BE2C (cell line): ENCODE data around the gene CUL4A.

Source experiments
- DNase-seq: peaks from one replicate; pipeline ENCODE4 v3.0.0-alpha.2; 2020
- H3K27me3 ChIP-seq: fragments of 250-450 bp; sonication (Bioruptor Pico); 2 replicates; pipeline ENCODE4 v1.5.1; 2020; ENCODE audit warnings: mild to moderate bottlenecking
- H3K36me3 ChIP-seq: fragments of 250-450 bp; sonication (Bioruptor Pico); 2 replicates; pipeline ENCODE4 v1.5.1; 2020; ENCODE audit warnings: mild to moderate bottlenecking
- H3K4me1 ChIP-seq: fragments of 250-450 bp; sonication (Bioruptor Pico); 2 replicates; pipeline ENCODE4 v1.5.1; 2020
- H3K4me3 ChIP-seq: 2 replicates; pipeline ENCODE4 v1.5.1; 2011; ENCODE audit warnings: low read depth, low read length
- H3K9me3 ChIP-seq: fragments of 250-450 bp; sonication (Bioruptor Pico); 2 replicates; pipeline ENCODE4 v1.5.1; 2020
- TF ChIP-seq, protein P1 (sequence below): IDR thresholded peaks from 2 replicates; pipeline ENCODE4 v1.5.1; 2012; ENCODE audit warnings: mild to moderate bottlenecking, low read depth, low read length

CUL4A gene

DNA sequence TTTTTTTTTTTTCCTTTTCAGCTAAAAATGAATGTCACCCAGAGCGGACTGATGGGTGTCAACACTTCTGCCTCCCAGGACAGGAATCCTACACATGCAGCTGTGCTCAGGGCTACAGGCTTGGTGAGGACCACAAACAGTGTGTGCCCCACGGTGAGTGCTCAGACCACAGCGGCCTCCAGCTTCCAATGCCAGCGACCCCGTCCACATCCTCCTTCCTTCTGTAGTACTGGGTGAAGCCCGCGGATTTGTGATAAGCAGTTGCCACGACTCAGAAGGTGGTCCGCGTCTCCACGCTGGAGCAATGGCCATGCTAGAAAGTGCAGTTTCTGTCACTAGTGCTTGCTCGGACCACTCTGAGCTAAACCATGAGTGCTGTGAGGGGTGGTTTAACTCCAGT, 44.9 kb upstream of the CUL4A start:
- no peaks in the 10 kb centered on the region; the same call in 1 of the 2 replicates for H3K9me3 ChIP-seq
- no peaks in the 10 kb centered on the region for H3K27me3 ChIP-seq
- TF ChIP-seq, protein P1, sequence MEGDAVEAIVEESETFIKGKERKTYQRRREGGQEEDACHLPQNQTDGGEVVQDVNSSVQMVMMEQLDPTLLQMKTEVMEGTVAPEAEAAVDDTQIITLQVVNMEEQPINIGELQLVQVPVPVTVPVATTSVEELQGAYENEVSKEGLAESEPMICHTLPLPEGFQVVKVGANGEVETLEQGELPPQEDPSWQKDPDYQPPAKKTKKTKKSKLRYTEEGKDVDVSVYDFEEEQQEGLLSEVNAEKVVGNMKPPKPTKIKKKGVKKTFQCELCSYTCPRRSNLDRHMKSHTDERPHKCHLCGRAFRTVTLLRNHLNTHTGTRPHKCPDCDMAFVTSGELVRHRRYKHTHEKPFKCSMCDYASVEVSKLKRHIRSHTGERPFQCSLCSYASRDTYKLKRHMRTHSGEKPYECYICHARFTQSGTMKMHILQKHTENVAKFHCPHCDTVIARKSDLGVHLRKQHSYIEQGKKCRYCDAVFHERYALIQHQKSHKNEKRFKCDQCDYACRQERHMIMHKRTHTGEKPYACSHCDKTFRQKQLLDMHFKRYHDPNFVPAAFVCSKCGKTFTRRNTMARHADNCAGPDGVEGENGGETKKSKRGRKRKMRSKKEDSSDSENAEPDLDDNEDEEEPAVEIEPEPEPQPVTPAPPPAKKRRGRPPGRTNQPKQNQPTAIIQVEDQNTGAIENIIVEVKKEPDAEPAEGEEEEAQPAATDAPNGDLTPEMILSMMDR: no peak
- no peak overlapping the region for H3K4me3 ChIP-seq
- DNase-seq: no peak
- peaks cover 18% of the 10 kb centered on the region for H3K36me3 ChIP-seq
- H3K4me1 ChIP-seq: no peaks in the 10 kb centered on the region

- DNase-seq: no peak
- H3K27me3 ChIP-seq: no peaks in the 10 kb centered on the region
- H3K4me1 ChIP-seq: peaks cover 5% of the 10 kb centered on the region
- no peaks in the 10 kb centered on the region; the same call in 1 of the 2 replicates for H3K9me3 ChIP-seq
- no peak overlapping the region for H3K4me3 ChIP-seq
- TF ChIP-seq, protein P1: no peak
- H3K36me3 ChIP-seq: peaks cover 27% of the 10 kb centered on the region
These were observed 43.1 kb upstream of the CUL4A start for GRCh38 chr13:113166266-113166665.

GRCh38 chr13:113166681-113167080, 42.7 kb upstream of the CUL4A start:
- no peaks in the 10 kb centered on the region for H3K27me3 ChIP-seq
- H3K4me3 ChIP-seq: no peak overlapping the region
- H3K4me1 ChIP-seq: peaks cover 9% of the 10 kb centered on the region
- TF ChIP-seq, protein P1: no peak
- no peaks in the 10 kb centered on the region; the same call in 1 of the 2 replicates for H3K9me3 ChIP-seq
- DNase-seq: no peak
- peaks cover 31% of the 10 kb centered on the region for H3K36me3 ChIP-seq

- no peaks in the 10 kb centered on the region; the same call in 1 of the 2 replicates for H3K9me3 ChIP-seq
- H3K4me3 ChIP-seq: no peak overlapping the region
- peaks cover 36% of the 10 kb centered on the region for H3K36me3 ChIP-seq
- H3K4me1 ChIP-seq: peaks cover 10% of the 10 kb centered on the region
- H3K27me3 ChIP-seq: no peaks in the 10 kb centered on the region
- TF ChIP-seq, protein P1: no peak
- no peak for DNase-seq
These were observed 42.3 kb upstream of the CUL4A start for GRCh38 chr13:113167155-113167554.

DNA sequence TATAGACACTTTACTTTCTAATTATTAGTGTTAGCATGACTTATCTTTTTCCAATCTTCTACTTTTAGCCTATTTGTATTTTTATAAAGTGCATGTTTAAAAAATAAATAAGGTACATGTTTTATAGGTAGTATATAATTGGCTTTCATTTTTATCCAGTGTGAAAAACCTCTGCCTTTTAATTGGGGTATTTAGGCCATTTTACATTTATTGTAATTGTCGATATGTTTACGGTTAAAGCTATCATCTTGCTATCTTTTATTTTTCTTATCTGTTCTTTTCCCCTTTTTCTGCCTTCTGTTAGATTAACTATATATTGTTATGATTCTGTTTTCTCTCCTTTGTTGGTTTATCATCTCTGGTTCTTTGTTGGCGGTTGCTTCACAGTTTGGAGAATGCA, 41.8 kb upstream of the CUL4A start:
- H3K27me3 ChIP-seq: no peaks in the 10 kb centered on the region
- DNase-seq: no peak
- TF ChIP-seq, protein P1: no peak
- no peaks in the 10 kb centered on the region; the same call in 1 of the 2 replicates for H3K9me3 ChIP-seq
- H3K4me1 ChIP-seq: peaks cover 10% of the 10 kb centered on the region
- H3K4me3 ChIP-seq: no peak overlapping the region
- H3K36me3 ChIP-seq: peaks cover 40% of the 10 kb centered on the region

DNA sequence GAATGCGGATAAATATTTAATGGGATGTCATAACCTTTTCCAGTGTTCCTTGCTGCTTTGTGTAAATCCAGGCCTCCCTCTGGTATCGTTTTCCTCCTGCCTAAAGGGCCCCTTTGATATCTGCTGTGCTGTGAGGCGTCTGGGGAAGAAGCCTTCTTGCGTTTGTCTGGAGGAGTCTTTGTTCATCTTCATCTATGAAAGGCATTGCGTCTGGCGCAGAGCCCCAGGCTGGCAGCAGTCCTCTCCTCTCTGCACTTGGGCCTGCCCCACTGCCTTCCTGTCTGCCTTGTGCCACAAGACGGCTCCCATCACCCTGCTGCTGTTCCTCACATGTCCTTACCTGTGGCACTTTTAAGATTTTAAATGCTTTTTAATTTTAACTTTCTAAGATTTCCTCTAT, 41.2 kb upstream of the CUL4A start:
- Histone ChIP-seq H3K9me3 (no peaks in the 10 kb centered on the region; the same call in 1 of the 2 replicates), H3K27me3 (no peaks in the 10 kb centered on the region), H3K4me1 (peaks cover 10% of the 10 kb centered on the region), H3K36me3 (peaks cover 43% of the 10 kb centered on the region), H3K4me3 (no peak overlapping the region)
- DNase-seq: no peak
- TF ChIP-seq, protein P1: no peak
